Measurements from ENCODE around the gene ABCD1.
"Not testable (repeated sequence)": the region's sequence is repeated elsewhere in the genome, so short reads cannot be mapped to it uniquely, and the experiment has no call there.

Gene ABCD1

GRCh38 chrX:153694256-153694655, 30.4 kb upstream of the ABCD1 start:
- DNase-seq (ENCODE audit: low read depth), result not testable (repeated sequence)

GRCh38 chrX:153694687-153695270, 29.9 kb upstream of the ABCD1 start:
- DNase-seq (ENCODE audit: low read depth), result no peak

- DNase-seq (ENCODE audit: low read depth), result no peak
Measured at GRCh38 chrX:153696100-153696499, 28.6 kb upstream of the ABCD1 start.

GRCh38 chrX:153696538-153696937, 28.1 kb upstream of the ABCD1 start:
- DNase-seq (ENCODE audit: low read depth), result not testable (repeated sequence)

- DNase-seq (ENCODE audit: low read depth), result not testable (repeated sequence)
Measured at GRCh38 chrX:153696986-153697722, 27.5 kb upstream of the ABCD1 start.

- DNase-seq (ENCODE audit: low read depth), result no peak
Measured at GRCh38 chrX:153697924-153698865, 26.5 kb upstream of the ABCD1 start.

- not testable (repeated sequence) for DNase-seq (ENCODE audit: low read depth)
Measured at GRCh38 chrX:153699210-153699783, 25.4 kb upstream of the ABCD1 start.

- DNase-seq (ENCODE audit: low read depth), result not testable (repeated sequence)
Measured at GRCh38 chrX:153699784-153700371, 24.8 kb upstream of the ABCD1 start.

GRCh38 chrX:153700376-153700945, 24.2 kb upstream of the ABCD1 start:
- no peak for DNase-seq (ENCODE audit: low read depth)

- DNase-seq (ENCODE audit: low read depth), result no peak
Measured at GRCh38 chrX:153700967-153701366, 23.7 kb upstream of the ABCD1 start.

- no peak for DNase-seq (ENCODE audit: low read depth)
Measured at GRCh38 chrX:153701706-153702105, 22.9 kb upstream of the ABCD1 start.

GRCh38 chrX:153702336-153703035, 22.2 kb upstream of the ABCD1 start:
- no peak for DNase-seq (ENCODE audit: low read depth)

- DNase-seq (ENCODE audit: low read depth), result no peak
Measured at GRCh38 chrX:153703036-153703370, 21.7 kb upstream of the ABCD1 start.

- DNase-seq (ENCODE audit: low read depth), result no peak
Measured at GRCh38 chrX:153704021-153704526, 20.6 kb upstream of the ABCD1 start.

GRCh38 chrX:153704631-153705402, 19.8 kb upstream of the ABCD1 start:
- not testable (repeated sequence) for DNase-seq (ENCODE audit: low read depth)

GRCh38 chrX:153705403-153706060, 19.1 kb upstream of the ABCD1 start:
- DNase-seq (ENCODE audit: low read depth), result not testable (repeated sequence)

GRCh38 chrX:153706799-153707198, 17.9 kb upstream of the ABCD1 start:
- no peak for DNase-seq (ENCODE audit: low read depth)

GRCh38 chrX:153707406-153707805, 17.2 kb upstream of the ABCD1 start:
- no peak for DNase-seq (ENCODE audit: low read depth)

GRCh38 chrX:153708415-153708814, 16.2 kb upstream of the ABCD1 start:
- DNase-seq (ENCODE audit: low read depth), result no peak
